Sigmoid colon (tissue), 7 donors: Measurements from ENCODE around the gene PTGER2. TPM values are rescaled to one million over a fixed set of nuclear protein-coding genes. Genes with fewer than 3 reads are reported as not detected.

Experiments used
- DNase-seq: peaks from one replicate; pipeline ENCODE4 v3.0.0-alpha.2; 2019
- H3K27ac ChIP-seq, 4 donors: fragments of 200-600 bp; sonication (generic); one replicate each; pipeline ENCODE4 v1.5.1; 2016 to 2019; ENCODE audit warnings: mild to moderate bottlenecking in 1 of 4
- H3K27me3 ChIP-seq, 3 donors: fragments of 200-600 bp; sonication (generic); one replicate each; pipeline ENCODE4 v1.5.1; 2019; ENCODE audit warnings: mild to moderate bottlenecking in 1 of 3
- H3K36me3 ChIP-seq, 4 donors: fragments of 200-600 bp; sonication (generic); one replicate each; pipeline ENCODE4 v1.5.1; 2016 to 2019
- H3K4me1 ChIP-seq, 4 donors: fragments of 200-600 bp; sonication (generic); one replicate each; pipeline ENCODE4 v1.5.1; 2017 to 2019
- H3K4me3 ChIP-seq, 4 donors: fragments of 200-600 bp; sonication (generic); one replicate each; pipeline ENCODE4 v1.5.1; 2017 to 2019; ENCODE audit warnings: mild to moderate bottlenecking in 2 of 4, moderate library complexity in 1 of 4
- H3K9me3 ChIP-seq, 4 donors: fragments of 200-600 bp in 3 of 4; sonication (generic) in 3 of 4; one replicate each; pipeline versions ENCODE4 v1.5.1 to v1.6.1; 2013 to 2019
- CTCF ChIP-seq, 4 experiments: fragments of 450-650 bp in 3 of 4; fragments of 200-600 bp in 1 of 4; IDR thresholded peaks; one replicate each; pipeline ENCODE4 v1.5.1; 2016 to 2019; ENCODE audit warnings: antibody characterized with exemption in 4 of 4, mild to moderate bottlenecking in 3 of 4, moderate library complexity in 2 of 4
- EP300 ChIP-seq, 4 donors: sonication (generic); formaldehyde crosslinking; IDR thresholded peaks; one replicate each; pipeline ENCODE4 v1.6.1; 2017; ENCODE audit warnings: antibody characterized with exemption in 4 of 4
- POLR2A ChIP-seq, 2 donors: fragments of 450-650 bp; IDR thresholded peaks; one replicate each; pipeline ENCODE4 v1.6.1; 2016; ENCODE audit warnings: antibody characterized with exemption in 2 of 2, mild to moderate bottlenecking in 2 of 2, moderate library complexity in 2 of 2
- POLR2AphosphoS5 ChIP-seq, 4 donors: sonication (generic); formaldehyde crosslinking; IDR thresholded peaks; one replicate each; pipeline ENCODE4 v1.6.1; 2017; ENCODE audit warnings: antibody characterized with exemption in 4 of 4
- WGBS, 2 donors: extraction: QIAGEN DNeasy Blood & Tissue Kit; methylation state at CpG; one replicate each; pipeline ENCODE4 v1.1.7; 2013; 5-methylcytosine and 5-hydroxymethylcytosine counted together
- intact Hi-C: fragments of 100-400 bp; cut with DNase I; formaldehyde crosslinking; loops from one replicate; pipeline ENCODE4 v1.15.1; 2023
- polyA plus RNA-seq, 3 donors: library from polyadenylated mRNA; stranded (reverse); fragments of 200-250 nt; gene quantifications; one replicate each; pipeline ENCODE4 v1.2.3, GENCODE V29; 2013
- total RNA-seq, 4 donors: library from RNA; depleted of rRNA; stranded (reverse); fragments of >200 nt; gene quantifications; one replicate each; pipeline ENCODE4 v1.1.0, GENCODE V29; 2016
- donor health status: healthy with polysubstance abuse.
- donor health status: Bipolar disorder and iron deficiency.
- donor health status: healthy.

The PTGER2 gene
- total and polyA plus RNA-seq, 7 donors = 0.55 to 3.9 (median 2.5) TPM

GRCh38 chr14:52314595-52315354 is 663 bp downstream of the PTGER2 start:
- WGBS, 2 donors = 1 to 3% methylated on average over 63 of the region's 63 CpGs
- TF ChIP-seq POLR2AphosphoS5 (IDR thresholded peaks at IDR 0.05) = no peak
- TF ChIP-seq EP300 (IDR thresholded peaks at IDR 0.05) = no peak
- no peak for TF ChIP-seq POLR2A (IDR thresholded peaks at IDR 0.05)
- no peak for TF ChIP-seq CTCF (IDR thresholded peaks at IDR 0.05)
- no peak for DNase-seq
- Histone ChIP-seq H3K36me3 (no peaks in the 10 kb centered on the region), H3K27ac (peak overlapping the region; percentile 12 to 79 (median 50)), H3K9me3 (no peaks in the 10 kb centered on the region), H3K27me3 (peaks cover 0 to 33% (median 15%) of the 10 kb centered on the region in 3 donors), H3K4me3 (peak overlapping the region; percentile 28 to 54 (median 48)), H3K4me1 (peaks cover 0 to 25% (median 19%) of the 10 kb centered on the region in 4 donors)
- intact Hi-C loops = loop anchor here (5.0 kb wide), 1 partner anchor 38 kb away; no protein-coding TSS in a partner anchor

GRCh38 chr14:52315355-52315718 is 1.2 kb downstream of the PTGER2 start:
- WGBS, 2 donors = 17 to 20% methylated on average over 11 of the region's 11 CpGs
- TF ChIP-seq POLR2AphosphoS5 (IDR thresholded peaks at IDR 0.05) (no peak), CTCF (IDR thresholded peaks at IDR 0.05) (no peak), EP300 (IDR thresholded peaks at IDR 0.05) (no peak)
- H3K4me1 ChIP-seq = peaks cover 0 to 25% (median 19%) of the 10 kb centered on the region in 4 donors
- intact Hi-C loops = no loop called here
- peak overlapping the region in 3 of 4 donors; percentile 43 to 79 (median 57) for H3K27ac ChIP-seq
- no peak for DNase-seq
- H3K27me3 ChIP-seq = peaks cover 0 to 33% (median 15%) of the 10 kb centered on the region in 3 donors
- H3K36me3 ChIP-seq = no peaks in the 10 kb centered on the region
- peak overlapping the region in 3 of 4 donors; percentile 44 to 54 (median 53) for H3K4me3 ChIP-seq
- H3K9me3 ChIP-seq = no peaks in the 10 kb centered on the region

- Histone ChIP-seq H3K27me3 (peaks cover 0 to 26% (median 15%) of the 10 kb centered on the region in 3 donors), H3K4me3 (no peak overlapping the region), H3K27ac (no peak overlapping the region), H3K9me3 (peaks cover 0 to 2% (median 0%) of the 10 kb centered on the region in 4 donors), H3K4me1 (peaks cover 0 to 21% (median 19%) of the 10 kb centered on the region in 4 donors), H3K36me3 (no peaks in the 10 kb centered on the region)
- TF ChIP-seq EP300 (IDR thresholded peaks at IDR 0.05) (no peak), POLR2A (IDR thresholded peaks at IDR 0.05) (no peak), CTCF (IDR thresholded peaks at IDR 0.05) (no peak), POLR2AphosphoS5 (IDR thresholded peaks at IDR 0.05) (no peak)
- 35 to 83% methylated on average over 2 of the region's 2 CpGs for WGBS, 2 donors
- no peak for DNase-seq
- intact Hi-C loops = no loop called here
Measured at GRCh38 chr14:52318062-52318461, 4.0 kb downstream of the PTGER2 start.

- Histone ChIP-seq H3K9me3 (peaks cover 0 to 2% (median 0%) of the 10 kb centered on the region in 4 donors), H3K36me3 (no peaks in the 10 kb centered on the region), H3K27ac (no peak overlapping the region), H3K27me3 (peaks cover 0 to 16% (median 11%) of the 10 kb centered on the region in 3 donors), H3K4me1 (peaks cover 0 to 12% (median 11%) of the 10 kb centered on the region in 4 donors), H3K4me3 (no peak overlapping the region)
- no peak for DNase-seq
- TF ChIP-seq POLR2A (IDR thresholded peaks at IDR 0.05) = no peak
- TF ChIP-seq POLR2AphosphoS5 (IDR thresholded peaks at IDR 0.05) = no peak
- TF ChIP-seq CTCF (IDR thresholded peaks at IDR 0.05) = no peak
- no peak for TF ChIP-seq EP300 (IDR thresholded peaks at IDR 0.05)
- intact Hi-C loops = no loop called here
- WGBS, 2 donors = 67 to 79% methylated on average over 5 of the region's 5 CpGs
Measured at GRCh38 chr14:52318826-52319645, 4.9 kb downstream of the PTGER2 start.
